OCI-LY1 (cell line): ENCODE results near the gene UTS2B.

Source experiments
- CTCF ChIP-seq: fragments of 200-600 bp; sonication (generic), shearing (Covaris generic); IDR thresholded peaks from 2 replicates; pipeline ENCODE4 v1.5.1; 2017; ENCODE audit warnings: mild to moderate bottlenecking, antibody characterized with exemption, low read length, moderate library complexity, mixed read lengths
- EZH2 ChIP-seq: fragments of 200-600 bp; sonication (generic), shearing (Covaris generic); IDR thresholded peaks from 2 replicates; pipeline ENCODE4 v1.8.0; 2017; ENCODE audit warnings: borderline replicate concordance, mixed run types, mild to moderate bottlenecking, antibody characterized with exemption, low read length, moderate library complexity, mixed read lengths

- no peak for TF ChIP-seq CTCF
- no peak for TF ChIP-seq EZH2
Measured at GRCh38 chr3:191280111-191280510, 50.2 kb downstream of the UTS2B start.
